ENCODE measurements around the gene FGFR3.

FGFR3 gene

DNA sequence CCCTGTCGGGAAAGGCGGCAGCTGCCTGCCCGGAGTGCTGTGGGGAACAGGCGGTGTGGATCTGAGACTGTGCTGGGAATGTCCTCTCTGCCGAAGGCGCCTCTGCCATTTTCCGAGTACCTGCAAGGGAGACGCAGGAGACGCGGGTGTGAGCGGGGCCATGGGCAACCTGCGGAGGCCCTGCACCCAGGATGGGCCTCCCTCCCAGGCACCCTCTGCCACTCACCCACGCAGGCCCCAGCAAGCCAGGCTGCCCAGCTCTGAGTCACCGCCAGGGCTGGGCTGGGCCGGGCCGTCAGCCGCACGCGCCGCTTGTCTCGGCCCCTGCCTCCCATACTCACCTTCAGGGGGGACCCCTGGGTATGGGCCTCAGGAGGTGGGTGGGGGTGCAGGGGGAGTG, 3.5 kb upstream of the FGFR3 start:
- no peak for DNase-seq

DNA sequence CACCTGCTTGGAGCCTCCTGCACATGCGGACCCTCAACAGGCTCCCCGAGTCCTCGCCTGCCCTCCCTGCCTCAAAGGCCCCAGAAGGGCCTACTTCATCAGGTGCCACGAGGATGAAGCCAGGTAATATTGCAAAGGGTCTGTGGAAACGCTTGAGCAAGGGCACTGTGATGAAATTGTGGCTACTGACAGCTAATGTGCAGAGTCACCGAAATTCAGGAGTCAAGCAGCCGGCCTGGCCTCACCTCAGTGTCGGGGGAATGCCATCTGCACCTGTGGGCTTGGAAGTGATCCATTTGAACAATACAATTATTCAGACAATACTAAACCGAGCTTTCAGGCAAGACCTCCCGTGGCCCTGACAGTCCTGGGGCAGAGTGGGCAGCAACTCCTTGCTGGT, 3.1 kb upstream of the FGFR3 start:
- no peak for DNase-seq

DNA sequence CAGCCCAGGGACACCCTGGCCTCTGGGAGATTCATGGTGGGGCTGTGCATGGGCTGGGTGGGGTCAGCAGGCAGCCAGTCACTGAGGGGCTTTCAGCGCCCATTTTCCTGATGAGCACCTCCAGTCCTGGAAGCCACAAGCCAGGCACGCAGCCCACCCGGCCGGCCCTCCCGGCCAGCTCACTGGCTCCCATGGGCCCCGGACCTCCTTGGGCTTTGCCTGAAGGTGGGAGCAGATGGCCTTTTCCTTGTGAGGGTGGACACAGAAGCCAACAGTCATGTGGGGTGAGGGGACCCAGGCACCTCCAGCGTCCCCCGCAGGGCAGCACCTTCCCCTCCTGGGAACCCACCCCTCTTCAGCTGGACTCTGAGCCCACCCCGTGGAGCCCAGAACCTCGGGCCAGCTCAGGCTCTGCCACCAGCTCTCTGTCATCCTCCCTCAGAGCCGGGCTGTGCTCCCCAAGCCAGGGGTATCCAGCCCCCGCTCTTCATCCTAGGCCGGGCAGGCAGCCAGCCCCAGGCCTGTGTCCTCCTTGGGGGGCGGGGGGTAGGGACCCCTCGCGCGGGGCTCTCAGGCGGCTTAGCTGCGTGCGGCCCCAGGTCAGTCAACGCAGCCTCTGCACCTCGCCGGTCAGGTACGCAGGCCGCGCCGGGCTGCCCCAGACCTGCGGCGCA, 798 bp upstream of the FGFR3 start:
- DNase-seq, result no peak

DNA sequence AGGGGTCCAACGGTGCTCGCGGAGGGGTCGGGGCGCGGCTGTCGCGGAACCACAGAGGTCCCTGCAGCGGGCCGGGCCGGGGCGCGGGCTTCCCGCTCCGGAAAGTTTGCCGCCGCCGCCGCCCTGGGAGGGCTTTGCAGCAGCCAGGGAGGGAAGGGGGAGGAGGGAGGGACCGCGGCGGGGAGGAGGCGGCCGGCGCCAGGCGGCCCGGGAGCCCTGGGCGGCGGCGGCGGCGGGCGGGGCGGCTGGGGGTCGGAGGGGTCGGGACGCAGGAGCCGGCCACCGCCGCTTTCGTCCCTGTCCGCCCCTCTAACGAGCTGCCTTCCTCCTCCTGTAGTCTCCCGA, 375 bp downstream of the FGFR3 start:
- peak; percentile 32 for DNase-seq

DNA sequence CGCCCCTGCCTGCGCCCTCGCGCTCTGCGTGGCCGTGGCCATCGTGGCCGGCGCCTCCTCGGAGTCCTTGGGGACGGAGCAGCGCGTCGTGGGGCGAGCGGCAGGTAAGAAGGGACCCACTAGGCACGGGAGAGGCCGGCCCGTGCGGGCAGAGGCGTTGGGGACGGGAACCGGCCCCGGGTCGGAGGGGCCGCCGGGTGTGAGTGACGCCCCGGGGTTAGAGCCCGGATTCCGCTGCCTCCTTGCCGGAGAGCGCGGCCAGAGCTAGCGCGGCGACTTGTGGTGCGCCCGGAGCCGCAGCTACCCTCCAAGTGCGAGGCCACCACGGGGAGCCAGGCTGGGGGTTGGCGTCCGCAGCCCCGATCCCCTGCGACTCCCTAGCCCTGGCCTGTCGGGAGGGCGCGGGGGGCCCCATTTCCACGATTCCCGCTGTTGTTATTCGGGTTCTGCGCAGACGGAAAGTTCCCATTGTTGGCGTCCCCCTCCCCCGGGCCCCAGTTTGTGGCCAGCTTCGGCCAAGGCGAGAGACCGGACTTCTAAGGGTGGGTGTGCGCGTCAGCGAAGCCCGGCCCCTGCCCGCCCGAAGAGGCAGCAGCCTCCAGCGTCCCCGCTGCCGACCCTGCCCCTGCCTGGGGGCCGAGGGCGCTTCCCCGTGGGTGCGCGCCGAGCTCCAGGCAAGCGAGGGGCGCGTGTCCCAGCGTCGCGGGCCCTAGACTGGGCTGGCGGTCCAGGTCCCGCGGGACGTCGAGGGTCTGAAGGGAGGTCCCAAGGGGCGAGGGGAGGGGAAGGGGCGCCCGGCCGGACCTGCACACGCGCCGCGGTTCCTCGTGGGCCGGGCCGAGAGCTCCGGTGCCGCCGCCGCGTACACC, 1.1 kb downstream of the FGFR3 start:
- DNase-seq, result no peak

DNA sequence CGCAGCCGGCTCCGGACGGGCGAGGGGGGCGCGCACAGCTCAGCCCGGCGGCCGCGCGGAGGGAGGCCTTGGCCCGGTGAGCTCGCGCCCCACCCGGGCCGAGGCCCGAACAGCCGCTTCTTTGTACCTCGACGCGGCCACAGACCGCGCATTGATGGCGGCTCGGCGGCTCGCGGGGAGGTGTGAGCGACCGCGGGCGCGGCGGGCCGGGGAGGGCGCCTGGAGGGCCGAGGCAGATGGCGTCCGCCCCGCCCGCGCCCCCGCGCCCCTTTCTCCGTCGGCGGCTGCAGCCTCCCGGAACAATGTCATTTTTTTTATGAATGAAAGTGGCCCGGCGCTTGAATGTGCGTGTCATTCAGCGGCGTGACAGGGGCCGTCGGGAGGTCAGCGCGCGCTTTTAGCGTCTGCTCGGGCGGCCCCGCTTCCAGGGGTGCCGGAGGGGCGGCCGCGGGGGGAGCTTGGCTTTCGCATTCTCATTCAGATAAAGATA, 1.8 kb downstream of the FGFR3 start:
- no peak for DNase-seq

DNA sequence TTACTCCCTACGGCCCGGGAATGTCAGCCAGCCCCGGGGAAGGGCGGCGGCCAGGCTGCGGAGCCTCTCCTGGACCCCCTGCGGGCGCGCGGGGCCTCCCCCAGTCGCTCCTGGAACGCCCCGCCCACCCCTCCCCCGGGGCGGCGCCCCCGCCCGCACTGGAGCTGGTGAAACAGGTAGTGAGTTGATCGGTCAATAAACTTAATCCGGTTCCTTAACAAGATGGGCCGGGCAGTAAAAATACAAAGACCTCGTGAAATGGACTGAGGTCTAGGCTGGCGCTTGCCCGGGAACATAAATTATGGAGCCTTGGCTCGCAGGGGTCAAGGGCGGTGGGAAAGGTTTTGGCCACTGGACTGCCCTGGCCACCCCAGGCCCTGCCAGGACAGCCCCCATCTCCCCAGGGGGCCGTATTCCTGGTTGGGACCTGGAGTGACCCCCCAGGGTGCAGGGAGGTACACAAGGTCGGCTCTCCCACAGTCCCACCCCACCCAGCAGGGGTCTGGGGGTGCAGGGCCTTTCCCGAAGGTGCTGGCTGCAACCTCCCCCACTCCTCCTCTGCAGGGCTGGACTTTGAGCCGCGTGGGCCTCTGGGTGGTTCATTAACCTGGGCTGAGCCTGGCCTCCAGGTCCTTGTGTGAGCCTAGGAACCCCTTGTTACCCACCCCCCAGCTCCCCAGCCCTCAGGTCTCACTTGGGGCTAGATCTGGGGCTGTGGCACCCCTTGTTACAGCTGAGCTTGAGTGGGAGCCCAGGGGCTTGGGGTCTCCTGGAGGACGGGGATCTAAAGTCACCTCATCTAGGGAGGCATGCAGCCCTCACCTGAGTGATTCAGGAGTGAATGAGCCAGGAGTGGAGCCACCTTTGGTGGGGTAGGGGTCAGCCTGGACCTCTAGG, 2.5 kb downstream of the FGFR3 start:
- DNase-seq, result no peak

DNA sequence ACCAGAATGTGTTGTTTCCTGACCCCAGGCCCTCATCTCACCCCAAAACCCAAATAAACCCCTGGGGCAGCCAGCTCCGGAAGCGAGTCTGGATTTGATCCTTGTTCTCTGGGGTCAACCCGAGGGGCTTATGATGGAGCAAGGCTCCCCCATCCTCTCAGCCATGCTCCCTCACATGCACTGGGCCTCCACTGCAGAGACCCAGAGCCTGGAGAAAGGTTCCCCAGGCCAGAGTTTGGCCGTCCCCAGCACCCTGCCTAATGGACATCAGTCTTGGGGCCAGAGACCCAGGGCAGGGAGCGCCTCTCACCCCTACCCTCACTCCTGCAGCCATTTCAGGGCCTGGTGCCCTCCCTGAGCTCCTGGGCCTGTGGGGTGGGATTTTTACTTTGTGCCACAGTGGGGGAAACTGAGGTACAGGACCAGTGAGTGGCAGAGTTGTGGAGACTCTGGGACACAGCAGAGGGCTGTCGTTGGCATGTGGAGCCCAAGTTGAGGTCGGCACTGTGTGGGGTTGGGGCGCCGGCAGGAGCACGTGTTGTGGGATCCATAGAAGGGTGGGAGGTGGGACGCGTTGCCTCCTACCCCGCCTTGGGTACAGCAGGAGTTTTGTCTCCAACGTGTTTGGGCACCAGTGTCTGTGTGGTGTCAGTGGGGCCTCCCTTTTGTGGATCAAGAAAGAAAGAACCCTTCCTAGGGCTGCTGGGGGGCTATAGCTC, 3.6 kb downstream of the FGFR3 start:
- DNase-seq, result no peak

DNA sequence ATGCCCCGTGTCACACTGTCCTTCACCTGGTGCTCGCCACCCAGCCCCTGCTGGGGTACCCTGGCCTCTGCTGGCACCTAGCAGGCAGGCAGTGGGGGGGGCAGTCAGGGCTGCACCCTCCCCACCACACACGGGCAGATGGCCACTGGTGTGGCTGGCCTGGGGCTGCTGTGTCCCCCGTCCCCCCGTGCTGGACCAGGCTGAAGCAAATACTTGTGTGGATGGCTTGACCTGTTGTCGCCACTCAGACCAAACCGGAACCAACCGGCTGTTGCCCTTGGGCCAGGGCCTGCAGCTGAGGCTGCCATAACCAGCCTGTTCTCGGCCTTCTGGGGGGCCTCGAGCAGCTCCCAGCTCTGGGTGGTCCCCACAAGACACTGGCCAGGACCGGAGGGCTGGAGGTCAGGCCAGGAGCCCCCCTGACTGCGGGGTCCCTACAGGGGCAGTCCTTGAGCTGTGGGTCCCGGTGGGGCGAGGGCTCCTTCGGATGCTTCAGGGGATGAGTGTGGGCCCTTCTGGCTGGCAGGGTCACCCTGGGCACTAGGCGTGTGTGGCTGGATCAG, 4.3 kb downstream of the FGFR3 start:
- no peak for DNase-seq

DNA sequence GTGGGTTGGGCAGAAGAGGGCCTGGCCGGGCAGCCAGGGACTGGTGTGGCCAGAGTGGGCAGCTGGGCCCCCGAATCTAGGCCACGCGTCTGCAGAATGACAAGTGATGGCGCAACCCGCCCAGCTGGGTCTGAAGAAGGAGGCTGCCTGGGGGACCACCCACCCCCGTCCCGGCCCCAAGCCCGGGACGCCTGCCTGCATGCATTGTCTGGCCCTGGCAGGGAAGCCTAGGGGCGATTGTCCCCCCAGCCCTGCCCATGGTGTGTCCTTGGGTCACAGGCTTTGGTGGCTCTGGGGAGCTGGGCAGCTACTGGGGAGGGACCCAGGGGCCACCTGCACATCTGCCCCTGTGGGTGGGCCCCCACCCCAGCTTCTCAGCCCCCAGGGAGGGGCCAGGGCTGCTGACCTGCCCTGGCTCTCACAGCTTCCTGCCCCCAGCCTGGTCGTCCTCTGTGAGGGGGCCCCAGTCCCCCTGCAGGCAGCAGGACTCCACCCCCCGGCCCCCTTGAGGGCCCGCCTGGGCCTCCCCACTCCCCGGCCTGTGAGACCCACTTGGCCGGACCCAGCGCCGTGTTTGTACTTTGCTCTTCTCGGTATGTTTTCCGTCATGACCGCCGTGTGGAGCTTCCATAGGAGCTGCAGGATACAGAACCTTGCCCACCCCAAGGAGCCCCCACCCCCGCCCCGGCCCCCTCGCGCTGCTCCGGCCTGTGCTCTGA, 4.9 kb downstream of the FGFR3 start:
- no peak for DNase-seq

DNA sequence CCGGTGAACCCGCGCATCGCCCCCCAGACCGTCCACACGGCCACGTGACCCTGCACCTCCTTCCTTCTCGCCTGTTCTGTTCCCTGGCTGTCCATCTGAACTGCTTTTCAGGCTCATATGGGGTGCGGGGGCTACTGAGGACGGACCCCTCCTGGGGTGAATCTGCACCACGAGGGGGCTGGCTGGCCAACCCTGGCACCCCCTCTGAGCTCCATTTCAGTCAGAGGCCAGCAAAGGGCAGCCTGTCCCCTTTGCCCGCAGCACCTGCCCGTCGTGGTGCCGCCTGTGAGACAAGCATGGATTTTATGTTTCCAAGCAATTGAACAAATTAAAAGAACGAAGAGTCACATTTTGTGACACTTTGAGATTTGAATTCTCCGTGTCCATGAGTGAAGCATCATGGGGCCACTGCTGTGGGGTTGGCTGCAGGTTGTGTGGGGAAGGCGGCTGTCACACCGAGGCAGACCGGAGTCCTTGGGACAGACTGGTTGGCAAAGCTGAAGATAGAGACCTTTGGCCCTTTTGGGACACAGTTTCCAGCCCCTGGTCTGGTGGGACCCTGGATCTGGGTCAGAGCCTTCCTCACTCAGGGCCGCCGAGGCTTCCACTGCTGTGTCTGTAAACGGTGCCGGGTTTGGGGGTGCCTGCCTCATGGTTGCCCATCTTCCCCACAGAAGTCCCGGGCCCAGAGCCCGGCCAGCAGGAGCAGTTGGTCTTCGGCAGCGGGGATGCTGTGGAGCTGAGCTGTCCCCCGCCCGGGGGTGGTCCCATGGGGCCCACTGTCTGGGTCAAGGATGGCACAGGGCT, 5.7 kb downstream of the FGFR3 start:
- no peak for DNase-seq

DNA sequence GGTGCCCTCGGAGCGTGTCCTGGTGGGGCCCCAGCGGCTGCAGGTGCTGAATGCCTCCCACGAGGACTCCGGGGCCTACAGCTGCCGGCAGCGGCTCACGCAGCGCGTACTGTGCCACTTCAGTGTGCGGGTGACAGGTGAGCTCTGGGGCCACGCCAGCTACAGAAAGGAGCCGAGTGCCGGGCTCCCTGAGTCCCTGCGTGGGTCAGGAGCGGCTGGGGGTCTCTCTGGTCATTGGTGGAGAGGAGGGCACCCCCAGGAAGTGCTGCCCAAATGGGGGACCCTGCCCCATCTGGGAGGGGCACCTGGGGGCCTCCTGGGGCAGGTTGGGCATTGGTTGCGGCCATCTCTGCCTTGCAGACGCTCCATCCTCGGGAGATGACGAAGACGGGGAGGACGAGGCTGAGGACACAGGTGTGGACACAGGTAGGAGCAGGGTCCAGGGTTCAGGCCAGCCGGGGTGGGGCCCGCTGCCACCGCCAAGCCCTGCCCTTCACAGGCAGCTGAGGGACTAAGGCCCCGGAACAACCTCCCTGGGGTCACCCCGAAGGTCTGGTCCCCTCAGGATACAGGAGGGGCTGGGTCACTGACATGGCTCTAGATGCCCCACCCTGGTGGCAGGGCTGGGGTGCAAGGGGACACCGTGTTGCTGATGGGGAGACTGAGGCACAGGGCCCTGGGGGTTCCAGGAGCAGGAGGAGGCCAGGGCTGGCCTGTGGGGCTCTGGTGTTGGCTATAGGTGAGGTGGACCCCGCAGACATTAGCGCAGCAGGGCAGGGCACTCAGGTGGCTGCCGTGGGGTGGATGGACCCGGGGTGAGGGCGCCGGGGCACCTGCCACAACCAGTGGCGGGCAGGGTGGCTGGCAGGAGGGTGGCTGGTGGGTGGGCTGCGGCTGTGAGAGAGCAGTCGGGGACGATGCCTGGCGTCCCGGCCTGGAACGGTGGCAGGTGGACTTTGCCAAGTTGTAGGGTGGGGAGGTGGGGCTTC, 6.6 kb downstream of the FGFR3 start:
- DNase-seq, result no peak

DNA sequence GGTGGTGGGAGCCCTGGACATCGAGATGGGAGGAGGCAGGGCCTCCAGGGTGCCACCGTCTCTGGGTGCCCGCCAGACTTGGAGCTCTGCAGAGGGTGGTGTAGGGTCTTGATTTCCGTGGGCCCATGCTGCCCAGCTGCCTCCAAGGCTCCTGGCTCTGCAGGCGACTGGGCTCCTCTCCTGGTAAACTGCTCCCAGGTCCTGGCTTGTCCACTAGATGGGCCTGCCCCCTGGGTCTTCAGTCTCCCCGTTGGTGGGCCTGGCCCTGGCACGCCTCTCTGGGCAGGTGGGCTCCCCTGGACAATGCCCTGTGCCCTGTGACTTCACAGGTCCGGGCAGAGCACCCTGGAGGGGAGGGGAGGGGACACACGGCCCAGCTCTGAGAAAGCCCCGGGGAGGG, 7.7 kb downstream of the FGFR3 start:
- DNase-seq, result no peak

DNA sequence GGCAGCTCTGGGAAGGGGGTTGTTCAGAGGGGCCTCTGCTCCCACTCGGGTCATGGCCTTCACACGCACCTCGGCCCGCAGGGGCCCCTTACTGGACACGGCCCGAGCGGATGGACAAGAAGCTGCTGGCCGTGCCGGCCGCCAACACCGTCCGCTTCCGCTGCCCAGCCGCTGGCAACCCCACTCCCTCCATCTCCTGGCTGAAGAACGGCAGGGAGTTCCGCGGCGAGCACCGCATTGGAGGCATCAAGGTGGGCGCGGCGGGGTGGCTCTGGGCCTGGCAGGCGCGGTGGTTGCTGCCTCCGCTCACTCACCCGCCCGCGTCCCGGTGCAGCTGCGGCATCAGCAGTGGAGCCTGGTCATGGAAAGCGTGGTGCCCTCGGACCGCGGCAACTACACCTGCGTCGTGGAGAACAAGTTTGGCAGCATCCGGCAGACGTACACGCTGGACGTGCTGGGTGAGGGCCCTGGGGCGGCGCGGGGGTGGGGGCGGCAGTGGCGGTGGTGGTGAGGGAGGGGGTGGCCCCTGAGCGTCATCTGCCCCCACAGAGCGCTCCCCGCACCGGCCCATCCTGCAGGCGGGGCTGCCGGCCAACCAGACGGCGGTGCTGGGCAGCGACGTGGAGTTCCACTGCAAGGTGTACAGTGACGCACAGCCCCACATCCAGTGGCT, 8.3 kb downstream of the FGFR3 start:
- no peak for DNase-seq

DNA sequence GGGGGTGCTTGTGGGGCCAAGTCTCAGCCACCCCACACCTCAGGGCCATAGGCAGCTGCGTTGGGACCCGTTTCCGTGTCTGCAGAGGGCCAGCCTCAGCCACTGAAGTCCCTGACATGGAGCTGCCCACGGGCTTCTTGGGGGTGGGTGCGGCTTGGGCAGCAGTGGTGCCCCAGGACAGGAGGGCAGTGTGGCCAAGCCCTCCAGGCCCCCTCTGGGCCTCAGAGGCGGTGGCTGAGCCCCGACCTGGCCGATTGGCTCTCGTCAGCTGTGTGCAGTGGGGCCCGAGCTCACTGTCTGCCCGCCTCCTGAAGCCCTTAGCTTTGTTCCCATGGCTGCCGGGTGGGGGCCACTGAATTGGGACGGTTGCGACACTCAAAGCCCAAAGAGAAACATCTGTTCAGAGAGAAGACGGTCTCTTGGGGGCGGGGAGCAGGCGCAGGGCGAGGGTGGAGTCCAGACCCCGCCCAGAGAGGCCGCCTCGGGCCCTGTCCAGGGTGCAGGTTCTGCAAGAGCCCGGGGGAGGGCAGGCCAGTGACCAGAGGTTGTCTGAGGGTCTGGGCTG, 9.1 kb downstream of the FGFR3 start:
- no peak for DNase-seq

DNA sequence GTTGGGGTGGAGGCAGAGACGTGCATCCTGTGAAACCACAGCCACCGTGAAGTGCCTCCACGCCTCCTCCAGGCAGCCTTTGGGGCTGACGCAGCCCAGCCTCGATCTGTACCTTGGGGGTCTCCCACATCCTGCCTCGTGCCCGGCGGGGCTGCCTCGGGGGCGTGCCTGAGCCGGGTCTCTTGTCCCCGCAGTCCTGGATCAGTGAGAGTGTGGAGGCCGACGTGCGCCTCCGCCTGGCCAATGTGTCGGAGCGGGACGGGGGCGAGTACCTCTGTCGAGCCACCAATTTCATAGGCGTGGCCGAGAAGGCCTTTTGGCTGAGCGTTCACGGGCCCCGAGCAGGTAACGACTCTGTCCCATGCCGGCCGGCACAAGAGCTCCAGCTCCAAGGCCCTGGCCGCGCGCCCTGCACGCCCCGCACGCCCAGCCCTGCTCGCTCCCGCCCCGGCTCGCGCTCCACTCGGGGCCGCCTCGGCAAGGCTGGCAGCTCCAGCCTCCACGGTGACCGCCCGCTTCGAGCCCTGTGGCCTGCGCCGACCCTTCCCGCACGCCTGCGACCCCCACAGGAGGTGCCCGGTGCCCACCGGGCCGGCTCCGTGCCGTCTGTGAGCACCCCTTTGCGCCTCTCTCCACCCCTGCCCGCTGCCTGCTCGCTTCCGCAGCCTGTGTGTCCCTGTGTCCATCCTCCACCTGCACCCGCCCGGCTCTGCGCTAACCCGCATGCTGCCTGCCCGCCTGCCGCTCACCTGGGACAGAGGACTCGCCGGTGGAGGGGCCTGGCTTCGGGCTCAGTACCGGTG, 9.8 kb downstream of the FGFR3 start:
- no peak for DNase-seq

DNA sequence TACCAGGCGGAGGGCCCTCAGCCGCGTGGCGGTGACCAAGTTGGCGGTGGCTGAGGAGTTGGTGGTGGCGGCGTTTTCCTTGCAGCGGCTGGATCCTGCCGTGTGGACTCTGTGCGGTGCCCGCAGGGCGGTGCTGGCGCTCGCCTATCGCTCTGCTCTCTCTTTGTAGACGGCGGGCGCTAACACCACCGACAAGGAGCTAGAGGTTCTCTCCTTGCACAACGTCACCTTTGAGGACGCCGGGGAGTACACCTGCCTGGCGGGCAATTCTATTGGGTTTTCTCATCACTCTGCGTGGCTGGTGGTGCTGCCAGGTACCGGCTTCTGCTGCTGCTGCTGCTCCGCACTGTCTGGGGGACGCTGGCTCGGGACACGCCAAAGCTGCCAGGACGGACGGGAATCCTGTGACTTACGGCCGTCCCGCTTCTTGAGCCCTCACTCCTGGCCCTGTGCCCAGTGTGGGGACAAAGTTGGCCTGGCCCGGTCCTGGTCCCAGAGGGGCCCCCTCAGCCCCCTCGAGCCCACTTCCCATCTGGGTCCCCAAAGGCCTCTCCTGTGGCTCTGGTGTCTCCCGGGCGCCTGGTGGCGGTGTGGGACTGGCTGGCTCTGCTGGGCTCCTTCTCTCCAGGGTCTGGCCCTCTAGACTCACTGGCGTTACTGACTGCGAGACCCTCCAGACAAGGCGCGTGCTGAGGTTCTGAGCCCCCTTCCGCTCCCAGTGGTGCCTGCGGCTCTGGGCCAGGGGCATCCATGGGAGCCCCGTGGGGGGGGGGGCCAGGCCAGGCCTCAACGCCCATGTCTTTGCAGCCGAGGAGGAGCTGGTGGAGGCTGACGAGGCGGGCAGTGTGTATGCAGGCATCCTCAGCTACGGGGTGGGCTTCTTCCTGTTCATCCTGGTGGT, 10.7 kb downstream of the FGFR3 start:
- no peak for DNase-seq
